Coronary artery (tissue), 2 donors: ENCODE results near the gene PTTG1IP2.

ENCODE experiments used
- DNase-seq: peaks from one replicate; pipeline ENCODE4 v3.0.0-alpha.2; 2017; ENCODE audit warnings: low spot score
- H3K27ac ChIP-seq, 2 donors: fragments of 200-600 bp; sonication (generic); one replicate each; pipeline ENCODE4 v1.5.1; 2016 to 2019
- H3K4me3 ChIP-seq: fragments of 200-600 bp; sonication (generic); 2 replicates; pipeline ENCODE4 v1.5.1; 2016; ENCODE audit warnings: mild to moderate bottlenecking, moderate library complexity
- TF ChIP-seq, protein P1 (sequence below): fragments of 200-600 bp; sonication (generic); IDR thresholded peaks from one replicate; pipeline ENCODE4 v1.5.1; 2019; ENCODE audit warnings: antibody characterized with exemption

The PTTG1IP2 gene

DNA sequence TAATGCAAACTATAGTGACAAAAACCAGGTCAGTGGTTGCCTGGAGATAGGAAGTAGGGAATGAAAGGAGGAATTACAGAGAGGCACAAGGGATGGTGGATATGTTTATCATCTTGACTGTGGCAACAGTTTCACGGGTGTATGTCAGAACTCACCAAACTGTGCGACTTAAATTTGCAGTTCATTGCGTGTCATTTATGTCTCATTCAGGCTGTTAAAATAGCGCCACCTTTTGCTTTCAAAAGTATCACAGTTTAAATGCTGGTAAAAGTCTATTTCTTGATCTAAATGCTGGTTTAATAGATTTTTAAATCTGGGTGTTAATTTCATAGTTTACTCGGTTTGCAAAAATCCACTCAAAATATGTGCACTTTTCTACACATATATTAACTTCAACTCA is 51.0 kb downstream of the PTTG1IP2 start:
- DNase-seq = no peak
- Histone ChIP-seq H3K4me3 (no peak overlapping the region), H3K27ac (no peak overlapping the region)
- TF ChIP-seq, protein P1, sequence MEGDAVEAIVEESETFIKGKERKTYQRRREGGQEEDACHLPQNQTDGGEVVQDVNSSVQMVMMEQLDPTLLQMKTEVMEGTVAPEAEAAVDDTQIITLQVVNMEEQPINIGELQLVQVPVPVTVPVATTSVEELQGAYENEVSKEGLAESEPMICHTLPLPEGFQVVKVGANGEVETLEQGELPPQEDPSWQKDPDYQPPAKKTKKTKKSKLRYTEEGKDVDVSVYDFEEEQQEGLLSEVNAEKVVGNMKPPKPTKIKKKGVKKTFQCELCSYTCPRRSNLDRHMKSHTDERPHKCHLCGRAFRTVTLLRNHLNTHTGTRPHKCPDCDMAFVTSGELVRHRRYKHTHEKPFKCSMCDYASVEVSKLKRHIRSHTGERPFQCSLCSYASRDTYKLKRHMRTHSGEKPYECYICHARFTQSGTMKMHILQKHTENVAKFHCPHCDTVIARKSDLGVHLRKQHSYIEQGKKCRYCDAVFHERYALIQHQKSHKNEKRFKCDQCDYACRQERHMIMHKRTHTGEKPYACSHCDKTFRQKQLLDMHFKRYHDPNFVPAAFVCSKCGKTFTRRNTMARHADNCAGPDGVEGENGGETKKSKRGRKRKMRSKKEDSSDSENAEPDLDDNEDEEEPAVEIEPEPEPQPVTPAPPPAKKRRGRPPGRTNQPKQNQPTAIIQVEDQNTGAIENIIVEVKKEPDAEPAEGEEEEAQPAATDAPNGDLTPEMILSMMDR = no peak

DNA sequence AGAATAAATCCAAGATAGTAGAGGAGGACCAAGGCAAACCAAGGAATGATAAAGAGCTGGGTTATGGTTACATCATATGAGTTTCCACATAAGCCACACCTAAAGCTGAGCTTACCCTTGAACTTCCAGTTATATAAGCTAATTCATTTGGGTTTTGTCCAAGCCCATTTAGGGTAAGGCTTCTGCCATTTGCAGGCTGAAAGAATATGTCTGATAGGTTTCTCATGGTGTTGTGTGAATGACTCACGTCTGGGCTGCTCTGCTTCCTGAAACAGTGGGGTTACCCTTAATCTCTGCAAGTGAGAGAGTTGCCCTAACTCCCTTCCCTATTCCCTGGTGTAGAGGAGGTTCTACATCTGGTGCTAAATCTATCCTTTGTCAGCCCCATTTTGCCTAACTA is 60.8 kb downstream of the PTTG1IP2 start:
- no peak overlapping the region for H3K27ac ChIP-seq
- no peak for DNase-seq
- TF ChIP-seq, protein P1 = no peak
- no peak overlapping the region for H3K4me3 ChIP-seq

DNA sequence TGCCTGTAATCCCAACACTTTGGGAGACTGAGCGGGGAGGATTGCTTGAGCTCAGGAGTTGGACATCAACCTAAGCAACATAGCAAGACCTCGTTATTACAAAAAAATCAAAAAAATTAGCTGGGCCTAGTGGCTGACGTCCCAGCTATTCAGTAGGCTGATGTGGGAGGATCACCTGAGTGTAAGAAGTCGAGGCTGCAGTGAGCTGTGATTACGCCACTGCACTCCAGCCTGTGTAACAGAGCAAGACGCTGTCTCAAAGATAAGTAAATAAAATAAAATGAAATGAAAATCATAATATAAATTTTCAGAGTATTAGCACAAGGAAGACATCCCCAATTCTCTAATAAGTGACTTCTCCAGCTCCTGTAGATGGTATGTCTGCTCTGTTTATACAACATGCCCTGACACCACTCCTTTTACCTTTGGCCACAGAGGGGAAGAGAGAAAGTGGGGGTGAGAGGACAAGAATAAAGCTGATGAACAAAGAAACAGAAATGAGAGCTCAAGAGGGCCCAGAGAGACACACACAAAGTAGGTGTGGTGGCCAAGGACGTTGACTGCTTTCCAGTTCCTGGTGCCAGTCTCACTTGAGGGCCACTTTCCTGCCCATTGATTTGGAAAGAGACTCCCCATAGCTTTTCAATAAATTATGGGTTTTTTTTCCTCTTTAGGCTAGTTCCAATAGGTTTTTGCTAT is 62.9 kb downstream of the PTTG1IP2 start:
- H3K27ac ChIP-seq = no peak overlapping the region
- no peak overlapping the region for H3K4me3 ChIP-seq
- DNase-seq = no peak
- TF ChIP-seq, protein P1 = no peak

DNA sequence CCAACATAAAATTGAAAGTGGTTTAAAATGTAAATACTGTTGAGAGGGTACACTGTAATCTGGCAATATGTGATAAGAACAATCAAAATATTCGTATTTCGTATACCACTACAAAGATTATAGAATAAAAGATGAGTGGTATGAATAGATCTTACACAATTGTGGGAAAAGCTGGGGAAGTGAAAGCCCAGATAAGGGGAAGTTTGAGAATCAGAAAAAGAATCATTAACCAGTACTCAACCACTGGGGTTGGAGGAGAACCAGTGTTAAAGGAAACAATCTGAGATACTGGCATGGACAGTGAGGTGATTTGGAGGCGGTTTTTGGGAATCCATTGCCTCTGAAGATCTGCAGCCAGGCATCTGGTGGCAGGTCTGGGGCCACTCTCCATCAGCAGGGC is 67.0 kb downstream of the PTTG1IP2 start:
- TF ChIP-seq, protein P1 = no peak
- no peak for DNase-seq
- Histone ChIP-seq H3K4me3 (no peak overlapping the region), H3K27ac (no peak overlapping the region)

DNA sequence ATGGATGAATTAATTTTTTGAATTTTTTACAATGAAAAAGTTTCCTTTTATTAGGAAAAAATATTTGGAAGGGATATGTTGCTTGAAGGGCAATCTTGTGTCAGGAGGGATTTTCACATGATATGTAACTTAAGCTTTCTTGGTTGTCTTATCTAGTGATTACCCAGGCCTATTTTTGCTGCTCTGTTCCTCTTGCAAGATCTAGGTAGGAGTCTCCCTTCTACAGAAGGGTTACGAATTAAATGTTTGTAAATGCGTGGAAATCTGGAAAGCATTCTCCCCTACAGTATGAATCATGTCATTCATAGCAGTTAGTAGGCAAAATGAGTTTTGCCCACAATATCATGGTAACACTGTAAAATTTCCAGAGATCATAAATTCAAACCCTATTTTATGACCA is 69.0 kb downstream of the PTTG1IP2 start:
- Histone ChIP-seq H3K27ac (no peak overlapping the region), H3K4me3 (no peak overlapping the region)
- DNase-seq = no peak
- TF ChIP-seq, protein P1 = no peak

DNA sequence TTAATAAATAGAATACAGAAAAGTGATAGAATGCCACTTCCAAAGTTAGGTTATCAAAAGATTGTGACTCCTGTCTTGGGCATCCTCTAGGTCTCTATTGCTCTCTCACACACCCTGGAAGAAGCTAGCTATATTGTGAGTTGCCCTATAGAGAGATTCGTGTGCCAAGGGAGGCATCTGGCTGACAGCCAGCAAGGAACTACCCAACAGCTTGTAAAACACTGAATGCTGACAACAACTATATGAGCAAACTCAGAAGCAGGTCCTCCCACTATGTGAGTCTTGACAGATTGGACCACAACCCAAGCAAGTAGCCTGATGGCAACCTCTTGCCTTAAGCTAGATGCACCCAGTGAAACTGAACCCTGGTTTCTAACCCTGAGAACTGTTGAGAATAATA is 71.0 kb downstream of the PTTG1IP2 start:
- H3K27ac ChIP-seq = no peak overlapping the region
- DNase-seq = no peak
- H3K4me3 ChIP-seq = no peak overlapping the region
- TF ChIP-seq, protein P1 = no peak

DNA sequence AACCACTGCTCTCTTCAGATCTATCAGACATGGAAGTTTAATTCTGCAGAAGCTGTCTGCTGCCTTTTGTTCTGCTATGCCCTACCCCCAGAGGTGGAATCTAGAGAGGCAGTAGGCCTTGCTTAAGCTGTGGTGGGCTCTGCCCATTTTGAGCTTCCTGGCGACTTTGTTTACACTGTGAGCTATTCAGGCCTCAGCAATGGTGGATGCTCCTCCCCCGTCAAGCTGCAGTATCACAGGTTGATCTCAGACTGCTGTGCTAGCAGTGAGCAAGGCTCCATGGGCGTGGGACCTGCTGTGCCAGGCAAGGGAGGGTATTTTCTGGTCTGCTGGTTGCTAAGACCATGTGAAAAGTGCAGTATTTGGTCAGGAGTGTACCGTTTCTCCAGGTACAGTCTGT is 81.6 kb downstream of the PTTG1IP2 start:
- DNase-seq = no peak
- Histone ChIP-seq H3K4me3 (no peak overlapping the region), H3K27ac (no peak overlapping the region)
- TF ChIP-seq, protein P1 = no peak
